HepG2 (cell line): ENCODE data around the gene SUCLA2. TPM values are rescaled to one million over a fixed set of nuclear protein-coding genes. Genes with fewer than 3 reads are reported as not detected.

Experiments used
- ETV5 ChIP-seq: IDR thresholded peaks from 2 replicates; pipeline ENCODE4 v1.6.1; 2018; ENCODE audit warnings: missing biosample characterization, missing genetic modification reagents, inconsistent platforms, borderline replicate concordance
- FOXA1 ChIP-seq, 2 experiments: fragments of 450-650 bp in 1 of 2; sonication (generic) in 1 of 2; formaldehyde crosslinking in 1 of 2; IDR thresholded peaks; 2 replicates each; pipeline versions ENCODE4 v1.4.0 to v1.6.1; 2016 to 2020; ENCODE audit warnings: missing genetic modification reagents in 1 of 2
- FOXP1 ChIP-seq, 2 experiments: fragments of 450-650 bp in 1 of 2; IDR thresholded peaks; 2 replicates each; pipeline ENCODE4 v1.6.1; 2017 to 2018; ENCODE audit warnings: antibody characterized with exemption in 1 of 2
- GATAD2A ChIP-seq: IDR thresholded peaks from 2 replicates; pipeline ENCODE4 v1.6.1; 2016
- JUNB ChIP-seq: sonication (generic); formaldehyde crosslinking; IDR thresholded peaks from 2 replicates; pipeline ENCODE4 v1.8.0; 2022; ENCODE audit warnings: missing genetic modification reagents, mild to moderate bottlenecking, borderline replicate concordance
- MAFK ChIP-seq, 2 experiments: IDR thresholded peaks in 1 of 2; conservative IDR thresholded peaks in 1 of 2; 2 replicates each; pipeline ENCODE4 v1.6.1; 2011; ENCODE audit warnings: improper control_type of control experiment in 2 of 2, low read length in 2 of 2
- MED1 ChIP-seq: sonication (generic); formaldehyde crosslinking; IDR thresholded peaks from 2 replicates; pipeline ENCODE4 v1.4.0; 2020; ENCODE audit warnings: missing genetic modification reagents
- MEIS1 ChIP-seq: sonication (generic); formaldehyde crosslinking; IDR thresholded peaks from 2 replicates; pipeline ENCODE4 v1.9.0; 2021; ENCODE audit warnings: mild to moderate bottlenecking, missing genetic modification reagents, moderate library complexity, borderline replicate concordance
- MYC ChIP-seq: sonication (generic); formaldehyde crosslinking; IDR thresholded peaks from 2 replicates; pipeline ENCODE4 v1.9.0; 2021; ENCODE audit warnings: missing genetic modification reagents, borderline replicate concordance
- NR2C2 ChIP-seq: sonication (generic); formaldehyde crosslinking; IDR thresholded peaks from 2 replicates; pipeline ENCODE4 v1.4.0; 2020; ENCODE audit warnings: missing genetic modification reagents, mild to moderate bottlenecking, moderate library complexity, borderline replicate concordance
- PHF20 ChIP-seq: sonication (generic); formaldehyde crosslinking; IDR thresholded peaks from 2 replicates; pipeline ENCODE4 v1.5.0; 2020; ENCODE audit warnings: mild to moderate bottlenecking, missing genetic modification reagents
- SAP130 ChIP-seq: IDR thresholded peaks from 2 replicates; pipeline ENCODE4 v1.6.1; 2016; ENCODE audit warnings: low read depth
- STAG1 ChIP-seq: sonication (generic); formaldehyde crosslinking; IDR thresholded peaks from 2 replicates; pipeline ENCODE4 v1.4.0; 2020; ENCODE audit warnings: missing genetic modification reagents
- YEATS4 ChIP-seq: sonication (generic); formaldehyde crosslinking; IDR thresholded peaks from 2 replicates; pipeline ENCODE4 v1.4.0; 2020; ENCODE audit warnings: missing genetic modification reagents, borderline replicate concordance
- ZNF101 ChIP-seq: sonication (generic); formaldehyde crosslinking; IDR thresholded peaks from 2 replicates; pipeline ENCODE4 v1.4.0; 2020; ENCODE audit warnings: mild to moderate bottlenecking, low read depth, missing genetic modification reagents, borderline replicate concordance
- ZNF143 ChIP-seq: sonication (generic); formaldehyde crosslinking; IDR thresholded peaks from 2 replicates; pipeline ENCODE4 v1.4.0; 2020; ENCODE audit warnings: missing genetic modification reagents
- ZNF160 ChIP-seq: sonication (generic); formaldehyde crosslinking; IDR thresholded peaks from 2 replicates; pipeline ENCODE4 v1.8.0; 2022; ENCODE audit warnings: mild to moderate bottlenecking, inconsistent platforms, missing genetic modification reagents
- ZNF333 ChIP-seq: sonication (generic); formaldehyde crosslinking; IDR thresholded peaks from 2 replicates; pipeline ENCODE4 v1.4.0; 2020; ENCODE audit warnings: mild to moderate bottlenecking, missing genetic modification reagents, borderline replicate concordance
- ZNF460 ChIP-seq: sonication (generic); formaldehyde crosslinking; IDR thresholded peaks from 2 replicates; pipeline ENCODE4 v1.5.1; 2020; ENCODE audit warnings: missing genetic modification reagents, mild to moderate bottlenecking, borderline replicate concordance
- ZNF543 ChIP-seq: sonication (generic); formaldehyde crosslinking; IDR thresholded peaks from 2 replicates; pipeline ENCODE4 v1.4.0; 2020; ENCODE audit warnings: mild to moderate bottlenecking, missing genetic modification reagents
- ZNF563 ChIP-seq: sonication (generic); formaldehyde crosslinking; IDR thresholded peaks from 2 replicates; pipeline ENCODE4 v1.8.0; 2022; ENCODE audit warnings: mild to moderate bottlenecking, moderate library complexity, missing genetic modification reagents
- ZNF879 ChIP-seq: sonication (generic); formaldehyde crosslinking; IDR thresholded peaks from 2 replicates; pipeline ENCODE4 v1.8.1; 2023; ENCODE audit warnings: missing genetic modification reagents
- ZSCAN22 ChIP-seq: sonication (generic); formaldehyde crosslinking; IDR thresholded peaks from 2 replicates; pipeline ENCODE4 v1.4.0; 2020; ENCODE audit warnings: mild to moderate bottlenecking, missing genetic modification reagents
- polyA plus RNA-seq, 8 experiments: library from polyadenylated mRNA; depleted of rRNA in 3 of 8; stranded (reverse) in 7 of 8; unstranded in 1 of 8; fragments of >200 nt; fragmentation: Illumina TruSeq in 4 of 8; extraction: Trizol in 4 of 8; gene quantifications; 2 replicates each; pipeline versions ENCODE4 v1.2.1 to v1.2.3, GENCODE V29; 2011 to 2016; ENCODE audit warnings: low read depth in 4 of 8, missing spikeins in 1 of 8, mixed read lengths in 1 of 8; ENCODE audit not compliant: insufficient read depth in 1 of 8
- total RNA-seq, 5 experiments: library from RNA; depleted of rRNA; stranded (reverse); fragments of >200 nt; fragmentation: Illumina TruSeq; extraction: Trizol; gene quantifications; 2 replicates each; pipeline ENCODE4 v1.2.3, GENCODE V29; 2016; ENCODE audit warnings: low read depth in 1 of 5
- TF ChIP-seq, protein P1 (sequence below): sonication (generic); formaldehyde crosslinking; IDR thresholded peaks from 2 replicates; pipeline ENCODE4 v1.8.0; 2022; ENCODE audit warnings: missing genetic modification reagents, mild to moderate bottlenecking, borderline replicate concordance
- TF ChIP-seq, protein P2 (sequence below): sonication (generic); formaldehyde crosslinking; IDR thresholded peaks from 2 replicates; pipeline ENCODE4 v1.8.1; 2023; ENCODE audit warnings: missing genetic modification reagents, mild to moderate bottlenecking, borderline replicate concordance
- TF ChIP-seq, protein P3 (sequence below): sonication (generic); formaldehyde crosslinking; IDR thresholded peaks from 2 replicates; pipeline ENCODE4 v1.4.0; 2020; ENCODE audit warnings: mild to moderate bottlenecking, missing genetic modification reagents

The SUCLA2 gene
- total and polyA plus RNA-seq, 2 of the 13 experiments (the other 11 are each of a cell fraction or from before 2014, with no cell fraction given), result 28.4 to 77.1 TPM

DNA sequence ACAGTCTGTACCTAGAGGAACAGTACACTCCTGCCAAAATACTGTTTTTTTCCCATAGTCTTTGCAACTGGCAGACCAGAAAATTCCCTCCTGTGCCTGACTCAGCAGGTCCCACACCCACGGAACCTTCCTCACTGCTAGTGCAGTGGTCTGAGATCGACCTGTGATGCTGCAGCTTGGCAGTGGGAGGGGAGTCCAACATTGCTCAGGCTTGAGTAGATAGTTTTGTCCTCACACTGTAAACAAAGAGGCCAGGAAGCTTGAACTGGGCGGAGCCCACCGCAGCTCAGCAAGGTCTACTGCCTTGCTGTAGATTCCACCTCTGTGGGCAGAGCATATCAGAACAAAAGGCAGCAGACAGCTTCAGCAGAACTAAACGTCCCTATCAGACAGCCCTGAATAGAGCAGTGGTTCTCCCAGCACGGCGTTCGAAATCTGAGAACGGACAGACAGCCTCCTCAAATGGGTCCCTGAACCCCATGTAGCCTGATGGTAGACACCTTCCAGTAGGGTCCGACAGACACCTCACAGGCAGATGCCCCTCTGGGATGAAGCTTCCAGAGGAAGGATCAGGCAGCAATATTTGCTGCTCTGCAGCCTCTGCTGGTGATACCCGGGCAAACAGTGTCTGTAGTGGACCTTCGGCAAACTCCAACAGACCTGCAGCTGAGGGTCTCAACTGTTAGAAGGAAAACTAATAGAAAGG, 92.7 kb downstream of the SUCLA2 start (continued):
- TF ChIP-seq, protein P1, sequence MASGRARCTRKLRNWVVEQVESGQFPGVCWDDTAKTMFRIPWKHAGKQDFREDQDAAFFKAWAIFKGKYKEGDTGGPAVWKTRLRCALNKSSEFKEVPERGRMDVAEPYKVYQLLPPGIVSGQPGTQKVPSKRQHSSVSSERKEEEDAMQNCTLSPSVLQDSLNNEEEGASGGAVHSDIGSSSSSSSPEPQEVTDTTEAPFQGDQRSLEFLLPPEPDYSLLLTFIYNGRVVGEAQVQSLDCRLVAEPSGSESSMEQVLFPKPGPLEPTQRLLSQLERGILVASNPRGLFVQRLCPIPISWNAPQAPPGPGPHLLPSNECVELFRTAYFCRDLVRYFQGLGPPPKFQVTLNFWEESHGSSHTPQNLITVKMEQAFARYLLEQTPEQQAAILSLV, result 0 out of 2 replicates have a peak, but pooled peaks have one; percentile 33
- no peak for TF ChIP-seq STAG1
- TF ChIP-seq FOXP1 (IDR thresholded peaks at IDR 0.05), result no peak
- peak; percentile 44; the same call in 1 of the 2 replicates for TF ChIP-seq FOXP1 (CRISPR knock-in tag; IDR thresholded peaks at IDR 0.05)
- TF ChIP-seq FOXA1 (IDR thresholded peaks at IDR 0.05), result no peak
- peak; percentile 84 for TF ChIP-seq FOXA1 (CRISPR knock-in tag; IDR thresholded peaks at IDR 0.05)
- TF ChIP-seq, protein P2, sequence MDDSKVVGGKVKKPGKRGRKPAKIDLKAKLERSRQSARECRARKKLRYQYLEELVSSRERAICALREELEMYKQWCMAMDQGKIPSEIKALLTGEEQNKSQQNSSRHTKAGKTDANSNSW (CRISPR knock-in tag), result no peak
- TF ChIP-seq ETV5 (CRISPR knock-in tag), result peak; percentile 29; the same call in 1 of the 2 replicates
- no peak for TF ChIP-seq NR2C2
- TF ChIP-seq ZNF160 (CRISPR knock-in tag), result no peak
- no peak for TF ChIP-seq ZNF879 (CRISPR knock-in tag)
- TF ChIP-seq MED1 (CRISPR knock-in tag), result 0 out of 2 replicates have a peak, but pooled peaks have one; percentile 18
- TF ChIP-seq, protein P3, sequence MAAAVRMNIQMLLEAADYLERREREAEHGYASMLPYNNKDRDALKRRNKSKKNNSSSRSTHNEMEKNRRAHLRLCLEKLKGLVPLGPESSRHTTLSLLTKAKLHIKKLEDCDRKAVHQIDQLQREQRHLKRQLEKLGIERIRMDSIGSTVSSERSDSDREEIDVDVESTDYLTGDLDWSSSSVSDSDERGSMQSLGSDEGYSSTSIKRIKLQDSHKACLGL (CRISPR knock-in tag), result no peak
- TF ChIP-seq ZNF563 (CRISPR knock-in tag), result no peak
- TF ChIP-seq MAFK (conservative IDR thresholded peaks at IDR 0.05 in 1 of 2, IDR thresholded peaks at IDR 0.05 in 1 of 2; ENCODE audit: low read length in 2 of 2), result peak; percentile 45 to 66; a peak in 3 of 4 replicates
- TF ChIP-seq ZSCAN22 (CRISPR knock-in tag), result no peak
- no peak for TF ChIP-seq PHF20 (CRISPR knock-in tag)
- TF ChIP-seq JUNB (CRISPR knock-in tag), result no peak
- no peak for TF ChIP-seq MEIS1 (CRISPR knock-in tag)
- TF ChIP-seq YEATS4 (CRISPR knock-in tag), result peak; percentile 43; the same call in 1 of the 2 replicates
- no peak for TF ChIP-seq ZNF543
- no peak for TF ChIP-seq ZNF460 (CRISPR knock-in tag)
- TF ChIP-seq ZNF143 (CRISPR knock-in tag), result no peak
- no peak for TF ChIP-seq ZNF101 (CRISPR knock-in tag)
- peak; percentile 34; the same call in 1 of the 2 replicates for TF ChIP-seq SAP130
- no peak for TF ChIP-seq GATAD2A (CRISPR knock-in tag)
- TF ChIP-seq ZNF333 (CRISPR knock-in tag), result no peak
- TF ChIP-seq MYC (CRISPR knock-in tag), result no peak
